Smooth muscle cell (in vitro differentiated cells): ENCODE data around the gene RIN3. TPM values are rescaled to one million over a fixed set of nuclear protein-coding genes. Genes with fewer than 3 reads are reported as not detected.
A peak's percentile ranks its signal among the peaks of the same experiment; 100 is the strongest.

ENCODE experiments used
- DNase-seq: peaks from one replicate; lab custom pipeline; 2025; ENCODE audit not compliant: unreplicated experiment; lab: John Stamatoyannopoulos, UW
- H2AFZ ChIP-seq: fragments of 200-600 bp; sonication (generic); 2 replicates; pipeline ENCODE4 v1.6.0; 2016; ENCODE audit warnings: antibody characterized with exemption, low read depth, mild to moderate bottlenecking
- H3F3A ChIP-seq: fragments of 200-600 bp; sonication (generic); 2 replicates; pipeline ENCODE4 v1.6.0; 2017; ENCODE audit warnings: antibody characterized with exemption, low read depth
- H3K27ac ChIP-seq: fragments of 200-600 bp; sonication (generic); 2 replicates; pipeline ENCODE4 v1.5.1; 2016; ENCODE audit warnings: low read depth, mild to moderate bottlenecking
- H3K27me3 ChIP-seq: fragments of 200-600 bp; sonication (generic); 2 replicates; pipeline ENCODE4 v1.6.1; 2016; ENCODE audit warnings: low read depth, mild to moderate bottlenecking
- H3K36me3 ChIP-seq: fragments of 200-600 bp; sonication (generic); 2 replicates; pipeline ENCODE4 v1.5.1; 2016; ENCODE audit warnings: low read depth
- H3K4me1 ChIP-seq: fragments of 200-600 bp; sonication (generic); 2 replicates; pipeline ENCODE4 v1.5.1; 2016; ENCODE audit warnings: low read depth
- H3K4me2 ChIP-seq: fragments of 200-600 bp; sonication (generic); 2 replicates; pipeline ENCODE4 v1.6.0; 2016; ENCODE audit warnings: mild to moderate bottlenecking
- H3K4me3 ChIP-seq: fragments of 200-600 bp; sonication (generic); 2 replicates; pipeline ENCODE4 v1.5.1; 2016; ENCODE audit warnings: mild to moderate bottlenecking
- H3K79me2 ChIP-seq: fragments of 200-600 bp; sonication (generic); 2 replicates; pipeline ENCODE4 v1.6.0; 2016; ENCODE audit warnings: low read depth, mild to moderate bottlenecking
- H3K9ac ChIP-seq: fragments of 200-600 bp; sonication (generic); 2 replicates; pipeline ENCODE4 v1.6.0; 2016; ENCODE audit warnings: low read depth
- H3K9me3 ChIP-seq: fragments of 200-600 bp; sonication (generic); replicated peaks from 2 replicates; pipeline ENCODE4 v1.5.1; 2016; ENCODE audit warnings: low read depth
- H4K20me1 ChIP-seq: fragments of 200-600 bp; sonication (generic); 2 replicates; pipeline ENCODE4 v1.6.0; 2016; ENCODE audit warnings: low read depth
- CTCF ChIP-seq: fragments of 200-600 bp; sonication (generic); IDR thresholded peaks from 2 replicates; pipeline ENCODE4 v1.5.1; 2017; ENCODE audit warnings: borderline replicate concordance, mild to moderate bottlenecking, antibody characterized with exemption; ENCODE audit not compliant: insufficient read depth, poor library complexity, severe bottlenecking
- WGBS: methylation state at CpG from one replicate; pipeline ENCODE4 v1.1.7; 2016; ENCODE audit warnings: low lambda C conversion rate; 5-methylcytosine and 5-hydroxymethylcytosine counted together
- polyA plus RNA-seq: library from polyadenylated mRNA; unstranded; fragments of >200 nt; fragmentation: Nextera tagmentation; extraction: Ambion mirVana; gene quantifications from 2 replicates; pipeline ENCODE4 v1.2.1, GENCODE V29; 2016
- total RNA-seq: library from RNA; depleted of rRNA; stranded (reverse); fragments of >200 nt; gene quantifications from 2 replicates; pipeline ENCODE4 v1.2.3, GENCODE V29; 2014

Gene RIN3
- total and polyA plus RNA-seq, 2 experiments from 2014 or later = 2.7 to 3.8 TPM

GRCh38 chr14:92507174-92507768, 6.3 kb upstream of the RIN3 start:
- WGBS = 91% methylated on average over 4 of the region's 4 CpGs
- H3K27ac ChIP-seq = no peak overlapping the region
- no peak for TF ChIP-seq CTCF

GRCh38 chr14:92510972-92511371, 2.6 kb upstream of the RIN3 start:
- Histone ChIP-seq H3K9ac (peak overlapping the region; percentile 79), H3K27ac (peak overlapping the region; percentile 92), H3K4me1 (no peaks in the 10 kb centered on the region), H3F3A (no peaks in the 10 kb centered on the region), H3K4me2 (peak overlapping the region; percentile 45), H2AFZ (no peak overlapping the region), H4K20me1 (no peaks in the 10 kb centered on the region), H3K4me3 (no peak overlapping the region), H3K36me3 (no peaks in the 10 kb centered on the region), H3K79me2 (no peaks in the 10 kb centered on the region), H3K9me3 (no peaks in the 10 kb centered on the region), H3K27me3 (peaks cover 4% of the 10 kb centered on the region)
- DNase-seq = no peak
- 90% methylated on average over 2 of the region's 2 CpGs for WGBS
- TF ChIP-seq CTCF = no peak

More at GRCh38 chr14:92507174-92507768, 6.3 kb upstream of the RIN3 start:
- Histone ChIP-seq H4K20me1 (no peaks in the 10 kb centered on the region), H3K9ac (no peak overlapping the region), H3K36me3 (no peaks in the 10 kb centered on the region), H3F3A (peaks cover 13% of the 10 kb centered on the region), H2AFZ (no peak overlapping the region), H3K79me2 (no peaks in the 10 kb centered on the region), H3K4me1 (no peaks in the 10 kb centered on the region), H3K27me3 (no peaks in the 10 kb centered on the region), H3K9me3 (no peaks in the 10 kb centered on the region), H3K4me3 (no peak overlapping the region), H3K4me2 (no peak overlapping the region)
- no peak for DNase-seq

- H3K27me3 ChIP-seq = peaks cover 4% of the 10 kb centered on the region
- 8% methylated on average over 6 of the region's 6 CpGs for WGBS
- DNase-seq = peak; percentile 9
- no peaks in the 10 kb centered on the region for H3K36me3 ChIP-seq
- no peaks in the 10 kb centered on the region for H3F3A ChIP-seq
- no peaks in the 10 kb centered on the region for H3K9me3 ChIP-seq
- H3K4me3 ChIP-seq = no peak overlapping the region
- H4K20me1 ChIP-seq = no peaks in the 10 kb centered on the region
- no peak for TF ChIP-seq CTCF
- H3K4me1 ChIP-seq = no peaks in the 10 kb centered on the region
- peak overlapping the region; percentile 92 for H3K27ac ChIP-seq
- peak overlapping the region; percentile 79 for H3K9ac ChIP-seq
- no peak overlapping the region for H2AFZ ChIP-seq
- H3K79me2 ChIP-seq = no peaks in the 10 kb centered on the region
- H3K4me2 ChIP-seq = peak overlapping the region; percentile 45
These were observed 1.9 kb upstream of the RIN3 start for GRCh38 chr14:92511453-92512238.
